Endometrial microvascular endothelial cells (primary cell): Measurements from ENCODE around the gene PI4K2B. TPM values are rescaled to one million over a fixed set of nuclear protein-coding genes. Genes with fewer than 3 reads are reported as not detected.
"Not testable (repeated sequence)": the region's sequence is repeated elsewhere in the genome, so short reads cannot be mapped to it uniquely, and the experiment has no call there.

ENCODE experiments used
- in situ Hi-C: cut with HindIII; loops from 2 replicates; pipeline ENCODE4 v1.10.0; 2017; ENCODE audit warnings: low sequenced_read_pairs, low pct_unique_long_range_greater_than_20kb; ENCODE audit errors: inconsistent ontology term
- total RNA-seq: library from RNA; depleted of rRNA; stranded (reverse); fragments of >200 nt; gene quantifications from one replicate; pipeline ENCODE4 v1.2.3, GENCODE V29; 2015; ENCODE audit errors: inconsistent ontology term

Gene PI4K2B
- 31.2 TPM for total RNA-seq

DNA sequence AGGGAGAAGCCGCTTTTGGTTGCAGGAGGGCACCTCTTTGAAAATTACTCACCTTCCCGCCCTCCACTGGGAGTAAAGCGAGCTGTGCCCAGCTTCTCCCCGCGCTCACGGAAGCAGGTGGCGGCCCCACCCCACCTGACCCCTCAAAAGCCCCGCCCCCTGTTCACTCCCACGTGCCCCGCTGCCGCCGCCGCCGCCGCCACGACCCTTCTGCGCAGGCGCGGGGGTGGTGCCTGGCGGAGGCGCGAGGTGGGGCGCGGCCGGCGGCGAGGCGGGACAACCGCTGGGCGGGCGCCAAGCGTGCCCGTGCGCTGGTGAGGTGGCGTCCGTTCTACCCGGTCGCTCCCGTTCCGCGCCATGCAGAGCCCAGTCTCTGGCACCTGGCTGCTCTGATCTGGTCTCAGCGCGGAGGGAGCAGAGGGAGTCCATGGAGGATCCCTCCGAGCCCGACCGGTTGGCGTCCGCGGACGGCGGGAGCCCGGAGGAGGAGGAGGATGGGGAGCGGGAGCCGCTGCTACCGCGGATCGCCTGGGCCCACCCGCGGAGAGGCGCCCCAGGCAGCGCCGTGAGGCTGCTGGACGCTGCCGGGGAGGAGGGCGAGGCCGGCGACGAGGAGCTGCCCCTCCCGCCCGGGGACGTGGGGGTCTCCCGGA, at the start of gene PI4K2B:
TSS of gene PI4K2B (plus strand) at position 297 of the 653 bp plus-strand sequence. CDS start at position 428, 131 bp downstream.
- in situ Hi-C loops = no loop called here

DNA sequence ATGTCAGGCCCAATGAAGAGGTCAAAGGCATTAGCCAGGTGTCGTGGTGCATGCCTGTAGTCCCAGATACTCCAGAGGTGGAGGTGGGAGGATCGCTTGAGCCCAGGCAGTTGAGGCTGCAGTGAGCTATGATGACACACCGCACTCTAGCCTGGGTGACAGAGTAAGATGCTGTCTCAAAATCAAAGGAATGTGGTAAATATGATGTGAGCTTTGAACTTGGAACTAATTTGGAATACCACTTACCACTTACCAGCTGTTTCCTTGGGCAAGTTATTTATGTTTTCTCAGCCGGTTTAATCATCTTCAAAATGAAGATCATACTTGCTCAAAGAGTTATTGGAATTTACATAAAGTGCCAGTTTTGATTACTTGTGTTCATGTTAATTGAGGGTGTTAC, 49.8 kb upstream of the PI4K2B start:
- in situ Hi-C loops = no loop called here

DNA sequence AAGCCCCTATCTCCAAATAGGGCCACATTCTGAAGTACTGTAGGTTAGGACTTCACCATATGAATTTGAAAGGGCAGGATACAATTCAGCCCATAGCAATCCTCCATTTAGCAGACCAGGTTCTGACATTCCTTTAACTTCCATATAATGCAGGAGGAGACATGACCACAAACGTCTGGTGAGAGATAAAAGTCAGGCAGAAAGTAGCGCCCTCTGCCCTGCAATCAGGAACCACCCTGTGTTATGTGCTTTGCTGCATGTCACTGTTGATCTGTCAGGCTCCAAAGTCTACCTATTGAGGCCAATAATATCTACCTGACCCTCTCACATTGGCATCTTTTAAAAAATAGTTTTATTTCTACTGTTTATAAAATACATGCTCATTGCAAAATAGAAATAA, 43.4 kb upstream of the PI4K2B start:
- in situ Hi-C loops = no loop called here

DNA sequence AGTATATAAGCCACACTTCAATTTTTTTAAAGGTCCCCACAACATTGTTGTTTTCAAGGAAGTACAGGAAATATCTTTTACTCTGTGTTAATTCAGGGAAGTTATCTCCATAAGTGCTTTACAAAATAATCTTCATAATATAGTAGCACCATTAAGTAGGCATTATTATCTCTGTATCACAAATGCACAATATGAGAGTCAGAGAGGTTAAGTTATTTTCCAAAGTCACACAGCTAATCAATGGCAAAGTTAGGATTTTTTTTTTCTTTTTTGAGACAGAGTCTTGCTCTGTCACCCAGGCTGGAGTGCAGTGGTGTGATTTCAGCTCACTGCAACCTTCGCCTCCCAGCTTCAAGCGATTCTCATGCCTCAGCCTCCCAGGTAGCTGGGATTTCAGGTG, 35.1 kb upstream of the PI4K2B start:
- in situ Hi-C loops = no loop called here

DNA sequence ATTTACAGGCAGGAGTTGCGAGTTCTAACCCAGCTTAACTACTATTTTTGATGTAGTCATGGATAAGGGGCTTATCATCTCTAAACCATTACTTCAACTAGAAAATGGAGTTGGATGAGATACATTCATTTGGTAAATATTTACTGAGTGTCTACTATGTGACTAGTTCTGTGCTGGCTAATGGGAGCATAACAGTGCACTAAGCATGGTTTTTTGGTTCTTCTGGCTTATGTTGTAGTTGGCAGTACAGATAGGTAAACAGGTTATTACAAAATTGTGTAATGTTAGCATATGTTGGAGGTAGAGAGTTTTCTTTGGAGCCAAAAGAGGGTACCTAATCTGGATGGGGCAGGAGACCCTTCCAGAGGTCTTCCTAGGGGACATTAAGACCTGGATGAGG, 25.8 kb upstream of the PI4K2B start:
- in situ Hi-C loops = no loop called here

DNA sequence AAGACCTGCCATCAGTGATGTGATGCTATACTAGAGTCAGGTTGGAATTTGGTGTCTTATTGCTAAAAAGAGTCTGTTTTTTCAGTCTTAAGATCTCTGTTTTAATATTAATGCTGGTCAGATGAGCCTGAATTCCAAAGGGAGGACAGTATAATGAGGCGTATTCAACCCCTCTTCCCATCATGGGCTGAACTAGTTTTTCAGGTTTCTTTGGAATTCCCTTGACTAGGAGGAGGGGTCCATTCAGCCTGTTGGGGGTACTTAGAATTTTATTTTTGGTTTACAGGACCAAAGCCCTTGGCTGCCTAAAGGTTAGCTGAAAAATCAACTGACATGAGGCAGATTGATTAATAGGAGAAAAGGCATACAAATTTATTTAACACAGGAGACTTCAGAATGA, 24.1 kb upstream of the PI4K2B start:
- in situ Hi-C loops = no loop called here

DNA sequence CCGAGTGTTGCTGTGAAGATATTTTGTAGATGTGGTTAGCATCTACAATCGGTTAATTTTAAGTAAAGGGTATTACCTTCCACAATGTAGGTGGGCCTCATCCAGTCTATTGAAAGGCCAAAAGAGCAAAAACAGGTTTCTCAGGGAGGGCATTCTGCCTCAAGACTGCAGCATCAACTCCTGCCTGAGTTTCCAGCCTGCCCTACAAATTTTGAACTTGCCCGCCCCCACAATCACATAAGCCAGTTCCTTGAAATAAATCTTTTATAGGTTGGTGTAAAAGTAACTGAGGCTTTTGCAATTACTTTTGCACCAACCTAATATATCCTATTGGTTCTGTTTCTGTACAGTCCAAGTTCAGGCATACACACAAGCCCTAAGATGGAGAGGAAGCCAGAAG, 22.1 kb upstream of the PI4K2B start:
- in situ Hi-C loops = no loop called here

DNA sequence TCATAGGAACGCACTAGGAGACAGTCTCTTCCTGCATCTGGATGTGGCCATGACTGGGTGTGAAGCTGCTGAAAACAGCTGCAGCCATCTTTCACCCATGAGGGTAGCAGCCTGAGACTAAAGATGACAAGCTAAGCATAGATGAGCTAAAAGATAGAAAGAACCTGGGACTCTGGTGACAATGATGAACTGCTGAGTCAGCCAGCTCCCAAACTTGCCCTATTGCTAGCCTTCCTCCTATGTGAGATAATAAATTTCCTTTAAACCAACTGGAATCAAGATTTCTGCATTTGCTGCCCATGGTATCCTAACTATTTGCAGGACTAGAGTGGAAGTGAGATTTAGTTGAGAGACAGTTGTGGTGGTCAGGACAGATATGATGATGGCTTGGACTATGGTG, 21.0 kb upstream of the PI4K2B start:
- in situ Hi-C loops = no loop called here

DNA sequence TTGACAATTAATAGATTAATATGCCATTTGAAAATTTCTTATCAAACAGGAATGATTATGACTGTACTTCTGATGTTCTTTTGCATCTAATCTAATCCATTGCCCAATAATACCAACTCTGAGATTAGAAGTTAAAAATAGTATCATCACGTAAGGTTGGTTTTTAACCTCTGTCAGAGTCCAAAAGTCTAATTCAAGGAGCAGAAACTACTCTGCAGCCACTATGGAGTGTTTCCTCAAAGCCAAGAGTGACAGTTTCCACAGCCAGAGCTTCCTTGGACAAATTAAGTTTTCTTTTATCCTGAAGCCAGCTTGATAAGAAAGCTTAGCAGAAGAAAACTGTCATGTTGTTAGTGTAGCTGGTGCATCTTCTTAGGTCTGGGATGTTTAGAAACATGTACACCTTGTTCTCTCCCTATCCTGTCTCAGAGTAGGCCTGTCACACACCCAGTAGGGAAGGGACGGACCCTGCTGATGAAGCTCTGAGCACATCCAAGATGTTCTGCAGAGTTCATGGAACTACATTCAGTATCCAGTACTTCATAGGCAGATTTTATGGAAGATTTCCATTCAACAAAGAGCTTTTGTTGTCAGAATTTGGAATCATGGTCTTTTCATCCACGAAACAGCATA, 20.4 kb upstream of the PI4K2B start:
- in situ Hi-C loops = no loop called here

DNA sequence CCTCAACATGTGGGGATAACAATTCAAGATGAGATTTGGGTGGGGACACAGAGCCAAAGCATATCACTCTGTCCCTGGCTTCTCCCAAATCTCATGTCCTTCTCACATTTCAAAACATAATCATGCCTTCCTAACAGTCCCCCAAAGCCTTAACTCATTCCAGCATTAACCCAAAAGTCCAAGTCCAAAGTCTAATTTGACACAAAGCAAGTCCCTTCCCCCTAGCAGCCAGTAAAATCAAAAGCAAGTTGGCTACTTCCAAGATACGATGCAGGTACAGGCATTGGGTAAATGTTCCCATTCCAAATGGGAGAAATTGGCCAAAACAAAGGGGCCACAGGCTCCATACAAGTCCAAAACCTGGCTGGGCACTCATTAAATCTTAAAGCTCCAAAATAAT, 19.1 kb upstream of the PI4K2B start:
- in situ Hi-C loops = not testable (repeated sequence)

DNA sequence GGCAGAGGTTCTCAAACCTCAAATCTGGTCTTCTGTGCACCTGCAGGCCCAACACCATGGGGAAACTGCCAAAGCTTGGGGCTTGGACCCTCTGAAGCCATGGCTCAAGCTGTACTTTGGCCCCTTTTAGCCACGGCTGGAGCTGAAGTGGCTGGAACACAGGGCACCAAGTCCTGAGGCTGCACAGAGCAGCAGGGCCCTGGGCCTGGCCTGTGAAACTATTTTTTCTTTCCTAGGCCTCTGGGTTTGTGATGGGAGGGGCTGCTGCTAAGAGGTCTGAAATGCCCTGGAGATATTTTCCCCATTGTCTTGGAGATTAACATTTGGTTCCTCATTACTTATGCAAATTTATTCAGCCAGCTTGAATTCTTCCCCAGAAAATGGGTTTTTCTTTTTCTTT, 18.3 kb upstream of the PI4K2B start:
- in situ Hi-C loops = no loop called here

DNA sequence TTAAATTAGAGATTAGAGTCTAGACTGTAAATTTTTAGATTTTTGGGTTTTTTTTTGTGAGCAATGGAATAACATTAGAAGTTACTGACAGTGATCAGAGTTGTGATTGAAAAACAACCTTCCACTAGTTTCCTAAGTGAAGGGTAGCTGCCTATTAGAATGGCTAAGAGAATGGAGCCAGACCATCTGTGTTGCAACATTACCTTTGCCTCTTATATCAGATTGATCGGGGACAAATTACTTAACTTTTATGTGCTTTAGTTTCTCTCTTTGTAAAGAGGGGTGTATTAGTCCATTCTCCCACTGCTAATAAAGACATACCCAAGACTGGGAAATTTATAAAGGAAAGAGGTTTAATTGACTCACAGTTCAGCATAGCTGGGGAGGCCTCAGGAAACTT, 12.5 kb upstream of the PI4K2B start:
- in situ Hi-C loops = no loop called here

DNA sequence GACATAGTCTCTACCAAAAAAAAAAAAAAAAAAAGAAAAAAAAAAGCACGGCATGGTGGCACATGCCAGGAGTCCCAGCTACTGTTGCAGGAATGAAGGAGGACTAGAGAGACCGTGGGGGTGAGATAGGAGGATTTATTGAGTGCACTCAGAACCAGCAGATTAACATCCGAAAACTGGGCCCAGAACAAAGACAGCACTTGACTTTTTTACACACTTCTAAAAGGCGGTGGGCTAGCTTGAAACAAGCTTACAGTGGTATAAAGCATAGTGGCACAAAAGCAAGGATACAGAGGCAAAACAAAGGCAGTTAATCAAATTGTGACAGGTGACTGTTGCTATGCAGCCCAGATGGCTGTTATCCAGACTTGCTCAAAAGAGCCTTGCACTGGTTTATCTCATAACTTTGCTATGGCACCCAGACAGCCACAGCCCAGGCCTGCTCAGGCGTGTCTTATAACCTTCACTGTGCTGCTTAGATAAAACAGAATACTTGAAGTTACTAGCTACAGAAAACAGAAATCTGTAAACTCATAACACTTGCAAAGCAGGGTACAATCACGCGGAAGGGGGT, 9.9 kb upstream of the PI4K2B start:
- in situ Hi-C loops = no loop called here

DNA sequence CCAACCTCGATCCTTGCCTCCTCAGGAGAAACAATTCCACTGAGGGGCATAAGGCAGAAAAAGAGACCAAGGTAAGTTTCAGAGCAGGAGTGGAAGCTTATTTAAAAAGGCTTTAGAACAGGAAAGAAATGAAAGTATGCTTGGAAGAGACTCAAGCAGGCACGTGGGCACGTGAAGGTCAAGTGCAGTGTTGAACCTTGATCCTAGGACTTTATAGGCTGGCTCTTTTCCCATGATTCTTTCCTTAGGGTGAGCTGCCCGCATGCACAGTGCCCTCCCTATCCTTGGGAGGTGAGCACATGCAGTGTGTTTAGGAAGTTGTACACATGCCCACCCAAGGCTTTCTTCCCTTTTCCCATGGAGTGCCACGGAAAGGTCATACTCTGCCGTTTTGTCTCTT, 4.0 kb upstream of the PI4K2B start:
- in situ Hi-C loops = no loop called here

DNA sequence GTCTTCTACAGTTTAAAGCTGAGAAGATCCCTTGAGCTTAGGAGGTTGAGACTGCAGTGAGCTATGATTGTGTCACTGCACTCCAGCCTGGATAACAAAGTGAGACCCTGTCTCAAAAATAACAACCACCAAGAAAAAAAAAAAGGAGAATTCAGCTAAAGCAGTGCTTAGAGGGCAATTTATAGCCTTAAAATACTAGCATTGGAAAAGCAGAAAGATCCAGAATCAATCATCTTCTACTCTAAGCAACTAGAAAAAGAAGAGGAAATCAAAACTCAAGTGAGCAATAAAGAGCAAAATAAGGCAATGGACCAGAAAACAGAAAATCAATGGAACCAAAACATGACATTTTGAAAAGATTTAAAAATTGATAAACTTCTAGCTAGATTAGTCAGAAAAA, 639 bp upstream of the PI4K2B start:
- in situ Hi-C loops = no loop called here

DNA sequence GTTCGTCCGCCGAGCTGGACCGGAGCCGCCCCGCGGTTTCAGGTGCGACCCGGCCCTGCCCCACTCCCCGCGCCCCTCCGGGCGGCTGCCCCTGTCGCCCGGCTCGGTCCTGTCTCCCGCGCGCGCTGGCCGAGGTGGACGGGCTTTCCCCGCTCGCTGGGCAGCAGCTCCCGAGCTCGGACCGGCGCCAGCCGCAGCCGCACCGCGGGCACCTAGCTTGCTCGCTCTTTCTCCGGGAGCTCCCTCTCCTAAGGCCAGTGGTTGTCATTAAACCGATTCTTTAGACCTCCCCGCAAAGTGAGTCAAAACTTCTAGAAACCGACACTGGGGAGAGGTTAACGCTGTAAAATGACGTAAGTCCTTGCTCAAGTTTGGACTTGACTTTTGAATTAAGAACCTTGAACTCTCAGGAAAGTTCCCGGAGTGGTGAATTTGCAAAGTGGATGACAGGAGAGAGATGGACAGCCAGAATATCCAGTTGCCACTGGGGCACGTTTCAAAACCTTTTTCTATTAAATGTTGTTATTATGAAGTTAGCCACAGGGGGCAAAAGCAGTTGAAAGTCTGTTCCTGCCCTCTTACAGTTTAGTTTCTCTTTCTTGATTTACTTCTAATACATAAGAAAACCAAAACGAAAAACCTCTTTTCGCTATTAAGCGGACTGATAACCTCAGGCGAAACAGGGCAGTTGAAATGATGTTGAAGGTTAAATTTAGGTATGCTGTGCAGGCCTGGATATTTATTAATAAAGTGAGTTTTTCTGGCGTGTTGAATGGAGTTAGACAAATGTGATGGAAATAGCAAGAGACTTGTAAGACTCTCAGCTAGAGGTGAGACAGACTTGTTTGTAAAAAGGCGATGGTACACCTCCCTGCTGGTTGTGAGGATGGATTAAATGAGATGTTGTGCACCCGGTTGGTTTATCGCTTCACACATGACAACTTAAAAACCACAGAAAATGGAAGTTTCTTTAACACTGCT, 847 bp downstream of the PI4K2B start:
- in situ Hi-C loops = no loop called here

DNA sequence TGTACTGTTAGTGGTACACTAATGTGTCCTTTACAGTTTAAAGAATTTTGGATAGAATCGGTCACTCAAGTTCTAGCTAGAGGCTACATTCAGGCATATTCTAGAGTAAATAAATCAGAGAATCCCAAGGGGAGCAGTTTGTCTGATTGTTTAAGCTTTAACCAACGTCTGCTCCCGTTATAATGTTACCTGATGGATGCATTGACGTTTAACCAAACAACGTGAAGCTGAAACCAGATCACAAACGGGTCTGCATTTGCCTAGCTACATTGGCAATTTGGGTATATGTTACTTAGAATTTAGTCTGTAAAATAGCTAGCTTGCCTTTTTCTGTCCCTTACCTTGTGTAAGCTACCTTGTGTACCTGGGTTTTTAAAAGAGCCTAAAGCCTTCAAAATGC, 1.6 kb downstream of the PI4K2B start:
- in situ Hi-C loops = no loop called here

DNA sequence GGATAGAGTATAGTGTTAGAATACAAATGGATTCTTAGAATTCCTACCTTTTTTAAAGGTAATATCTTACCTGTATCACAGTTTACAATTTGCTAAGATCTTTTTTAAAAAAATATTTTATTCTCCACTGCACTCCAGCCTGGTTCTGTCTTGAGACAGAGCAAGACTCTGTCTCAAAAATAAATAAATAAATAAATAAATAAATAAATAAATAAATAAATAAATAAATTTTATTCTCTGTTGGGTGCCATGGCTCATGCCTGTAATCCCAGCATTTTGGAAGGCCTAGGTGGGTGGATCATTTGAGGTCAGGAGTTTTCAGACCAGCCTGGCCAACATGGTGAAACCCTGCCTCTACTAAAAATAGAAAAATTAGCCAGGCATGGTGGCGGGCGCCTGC, 2.2 kb downstream of the PI4K2B start:
- in situ Hi-C loops = not testable (repeated sequence)

DNA sequence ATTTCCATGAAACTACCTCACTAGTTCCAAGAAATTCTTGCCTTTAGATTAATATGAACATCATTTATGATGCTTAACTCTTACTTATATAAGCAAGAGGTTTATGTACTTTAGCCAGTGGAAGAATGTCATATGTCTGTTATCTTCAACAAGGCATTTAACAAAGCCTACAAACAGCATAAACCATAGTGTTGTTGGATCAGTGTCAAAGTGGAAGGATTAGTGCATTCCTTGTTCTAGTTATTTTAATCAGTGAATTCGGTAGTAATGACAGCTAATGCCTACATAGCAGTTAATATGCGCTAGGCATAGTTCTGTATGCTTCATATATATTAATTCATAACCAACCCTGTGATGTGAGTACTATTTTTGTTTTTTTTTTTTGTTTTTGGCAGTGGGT, 3.1 kb downstream of the PI4K2B start:
- in situ Hi-C loops = no loop called here
